ENCODE results near the gene CXCL14.

CXCL14 gene

GRCh38 chr5:135596788-135597187 is 18.0 kb upstream of the CXCL14 start:
- TF ChIP-seq CTCF (IDR thresholded peaks at IDR 0.05; ENCODE audit: low read depth, low read length), result no peak
- DNase-seq (ENCODE audit: extremely low read depth, low read depth), result no peak

- no peak for DNase-seq (ENCODE audit: extremely low read depth, low read depth)
- TF ChIP-seq CTCF (IDR thresholded peaks at IDR 0.05; ENCODE audit: low read depth, low read length), result no peak
Measured at GRCh38 chr5:135596157-135596763, 17.5 kb upstream of the CXCL14 start.

GRCh38 chr5:135594416-135594960 is 15.7 kb upstream of the CXCL14 start:
- DNase-seq (ENCODE audit: extremely low read depth, low read depth), result no peak
- TF ChIP-seq CTCF (IDR thresholded peaks at IDR 0.05; ENCODE audit: low read depth, low read length), result no peak

GRCh38 chr5:135593886-135594285 is 15.1 kb upstream of the CXCL14 start:
- no peak for TF ChIP-seq CTCF (IDR thresholded peaks at IDR 0.05; ENCODE audit: low read depth, low read length)
- DNase-seq (ENCODE audit: extremely low read depth, low read depth), result no peak

- DNase-seq (ENCODE audit: extremely low read depth, low read depth), result no peak
- no peak for TF ChIP-seq CTCF (IDR thresholded peaks at IDR 0.05; ENCODE audit: low read depth, low read length)
Measured at GRCh38 chr5:135593141-135593540, 14.3 kb upstream of the CXCL14 start.

GRCh38 chr5:135592312-135593045 is 13.7 kb upstream of the CXCL14 start:
- TF ChIP-seq CTCF (IDR thresholded peaks at IDR 0.05; ENCODE audit: low read depth, low read length), result no peak
- no peak for DNase-seq (ENCODE audit: extremely low read depth, low read depth)

- no peak for DNase-seq (ENCODE audit: extremely low read depth, low read depth)
- no peak for TF ChIP-seq CTCF (IDR thresholded peaks at IDR 0.05; ENCODE audit: low read depth, low read length)
Measured at GRCh38 chr5:135591277-135591676, 12.5 kb upstream of the CXCL14 start.

All from AG09319 (cell line).